SU-DHL-6 (cell line): ENCODE data around the gene CACNG4.

Experiments used
- EZH2phosphoT487 ChIP-seq: fragments of 200-600 bp; sonication (generic), shearing (Covaris generic); conservative IDR thresholded peaks from 2 replicates; pipeline ENCODE4 v1.6.1; 2018; ENCODE audit warnings: mild to moderate bottlenecking, antibody characterized with exemption, low read length, moderate library complexity, mixed read lengths
- TF ChIP-seq, protein P1 (sequence below): fragments of 200-600 bp; sonication (generic); IDR thresholded peaks from one replicate; pipeline ENCODE4 v1.5.1; 2017; ENCODE audit warnings: antibody characterized with exemption, mild to moderate bottlenecking, low read length, moderate library complexity; ENCODE audit not compliant: insufficient read depth, poor library complexity, severe bottlenecking

GRCh38 chr17:67032382-67032781 lies 67.9 kb downstream of the CACNG4 start:
- TF ChIP-seq, protein P1, sequence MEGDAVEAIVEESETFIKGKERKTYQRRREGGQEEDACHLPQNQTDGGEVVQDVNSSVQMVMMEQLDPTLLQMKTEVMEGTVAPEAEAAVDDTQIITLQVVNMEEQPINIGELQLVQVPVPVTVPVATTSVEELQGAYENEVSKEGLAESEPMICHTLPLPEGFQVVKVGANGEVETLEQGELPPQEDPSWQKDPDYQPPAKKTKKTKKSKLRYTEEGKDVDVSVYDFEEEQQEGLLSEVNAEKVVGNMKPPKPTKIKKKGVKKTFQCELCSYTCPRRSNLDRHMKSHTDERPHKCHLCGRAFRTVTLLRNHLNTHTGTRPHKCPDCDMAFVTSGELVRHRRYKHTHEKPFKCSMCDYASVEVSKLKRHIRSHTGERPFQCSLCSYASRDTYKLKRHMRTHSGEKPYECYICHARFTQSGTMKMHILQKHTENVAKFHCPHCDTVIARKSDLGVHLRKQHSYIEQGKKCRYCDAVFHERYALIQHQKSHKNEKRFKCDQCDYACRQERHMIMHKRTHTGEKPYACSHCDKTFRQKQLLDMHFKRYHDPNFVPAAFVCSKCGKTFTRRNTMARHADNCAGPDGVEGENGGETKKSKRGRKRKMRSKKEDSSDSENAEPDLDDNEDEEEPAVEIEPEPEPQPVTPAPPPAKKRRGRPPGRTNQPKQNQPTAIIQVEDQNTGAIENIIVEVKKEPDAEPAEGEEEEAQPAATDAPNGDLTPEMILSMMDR = no peak
- TF ChIP-seq EZH2phosphoT487 = no peak
